K562 treated with DMSO at 1 percent for 48 hours (cell line): Measurements from ENCODE around the gene KIF21B. TPM values are rescaled to one million over a fixed set of nuclear protein-coding genes. Genes with fewer than 3 reads are reported as not detected.

Experiments
- total RNA-seq: library from RNA; unstranded; fragments of 300-600 nt; gene quantifications from 2 replicates; pipeline ENCODE4 v1.2.3, GENCODE V29; 2022; ENCODE audit warnings: low replicate concordance; ENCODE audit errors: extremely low read depth

KIF21B gene, protein sequence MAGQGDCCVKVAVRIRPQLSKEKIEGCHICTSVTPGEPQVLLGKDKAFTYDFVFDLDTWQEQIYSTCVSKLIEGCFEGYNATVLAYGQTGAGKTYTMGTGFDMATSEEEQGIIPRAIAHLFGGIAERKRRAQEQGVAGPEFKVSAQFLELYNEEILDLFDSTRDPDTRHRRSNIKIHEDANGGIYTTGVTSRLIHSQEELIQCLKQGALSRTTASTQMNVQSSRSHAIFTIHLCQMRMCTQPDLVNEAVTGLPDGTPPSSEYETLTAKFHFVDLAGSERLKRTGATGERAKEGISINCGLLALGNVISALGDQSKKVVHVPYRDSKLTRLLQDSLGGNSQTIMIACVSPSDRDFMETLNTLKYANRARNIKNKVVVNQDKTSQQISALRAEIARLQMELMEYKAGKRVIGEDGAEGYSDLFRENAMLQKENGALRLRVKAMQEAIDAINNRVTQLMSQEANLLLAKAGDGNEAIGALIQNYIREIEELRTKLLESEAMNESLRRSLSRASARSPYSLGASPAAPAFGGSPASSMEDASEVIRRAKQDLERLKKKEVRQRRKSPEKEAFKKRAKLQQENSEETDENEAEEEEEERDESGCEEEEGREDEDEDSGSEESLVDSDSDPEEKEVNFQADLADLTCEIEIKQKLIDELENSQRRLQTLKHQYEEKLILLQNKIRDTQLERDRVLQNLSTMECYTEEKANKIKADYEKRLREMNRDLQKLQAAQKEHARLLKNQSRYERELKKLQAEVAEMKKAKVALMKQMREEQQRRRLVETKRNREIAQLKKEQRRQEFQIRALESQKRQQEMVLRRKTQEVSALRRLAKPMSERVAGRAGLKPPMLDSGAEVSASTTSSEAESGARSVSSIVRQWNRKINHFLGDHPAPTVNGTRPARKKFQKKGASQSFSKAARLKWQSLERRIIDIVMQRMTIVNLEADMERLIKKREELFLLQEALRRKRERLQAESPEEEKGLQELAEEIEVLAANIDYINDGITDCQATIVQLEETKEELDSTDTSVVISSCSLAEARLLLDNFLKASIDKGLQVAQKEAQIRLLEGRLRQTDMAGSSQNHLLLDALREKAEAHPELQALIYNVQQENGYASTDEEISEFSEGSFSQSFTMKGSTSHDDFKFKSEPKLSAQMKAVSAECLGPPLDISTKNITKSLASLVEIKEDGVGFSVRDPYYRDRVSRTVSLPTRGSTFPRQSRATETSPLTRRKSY (N-terminal part only)
- not detected in 2 replicates for total RNA-seq

DNA sequence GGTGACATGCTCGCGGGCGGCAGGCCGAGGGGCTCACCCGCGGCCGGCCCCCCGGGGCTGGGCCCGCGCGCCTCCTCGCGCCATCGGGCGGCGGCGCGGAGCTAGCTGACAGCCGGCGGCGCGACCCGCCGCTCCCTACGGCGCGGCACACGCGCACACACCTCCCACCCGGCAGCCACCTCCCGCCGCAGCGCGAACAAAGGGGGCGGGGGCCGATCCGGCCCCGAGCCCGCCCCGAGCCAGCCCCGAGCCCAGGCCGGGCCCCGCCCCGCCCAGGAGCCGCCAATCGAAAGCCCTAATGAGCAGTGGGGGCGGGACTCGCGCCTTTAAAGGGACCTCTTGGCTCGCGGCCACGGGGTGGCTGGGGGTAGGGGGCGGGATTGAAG, at the start of gene KIF21B:
KIF21B (minus strand) TSS at position 198 of the 386 bp plus-strand sequence. CDS start 331 bp downstream, outside the sequence.

Other genes with a start within 250 kb of the KIF21B start
- gene GPR25, start 150.7 kb downstream of the KIF21B start, total RNA-seq: not detected in 2 replicates
- gene INAVA, start 128.8 kb downstream of the KIF21B start, total RNA-seq: not detected in 2 replicates
- gene CACNA1S, start 88.7 kb upstream of the KIF21B start, total RNA-seq: not detected in 2 replicates
- gene ASCL5, start 103.5 kb upstream of the KIF21B start, total RNA-seq: not detected in 2 replicates
- gene TMEM9, start 130.8 kb upstream of the KIF21B start, total RNA-seq: not detected in 2 replicates
- gene IGFN1, start 167.1 kb upstream of the KIF21B start, total RNA-seq: not detected in 2 replicates